NCI-H2029 (cell line): Measurements from ENCODE around the gene CFAP74.

Experiments
- DNase-seq: peaks from one replicate; lab custom pipeline; 2025; lab: John Stamatoyannopoulos, UW

The CFAP74 gene

GRCh38 chr1:2039251-2039650, 35.7 kb upstream of the CFAP74 start:
- DNase-seq, result no peak

GRCh38 chr1:2038229-2038628, 34.6 kb upstream of the CFAP74 start:
- no peak for DNase-seq

- DNase-seq, result no peak
These were observed 33.9 kb upstream of the CFAP74 start for GRCh38 chr1:2037314-2037979.

- no peak for DNase-seq
These were observed 32.7 kb upstream of the CFAP74 start for GRCh38 chr1:2036287-2036686.

GRCh38 chr1:2033165-2033564, 29.6 kb upstream of the CFAP74 start:
- no peak for DNase-seq

GRCh38 chr1:2032737-2033136, 29.2 kb upstream of the CFAP74 start:
- no peak for DNase-seq

GRCh38 chr1:2031546-2032540, 28.3 kb upstream of the CFAP74 start:
- DNase-seq, result no peak

GRCh38 chr1:2030076-2030871, 26.7 kb upstream of the CFAP74 start:
- no peak for DNase-seq

- no peak for DNase-seq
These were observed 26.0 kb upstream of the CFAP74 start for GRCh38 chr1:2029561-2029960.

GRCh38 chr1:2028870-2029560, 25.4 kb upstream of the CFAP74 start:
- no peak for DNase-seq

- no peak for DNase-seq
These were observed 24.5 kb upstream of the CFAP74 start for GRCh38 chr1:2027961-2028583.

GRCh38 chr1:2025491-2025981, 21.9 kb upstream of the CFAP74 start:
- no peak for DNase-seq

- no peak for DNase-seq
These were observed 21.3 kb upstream of the CFAP74 start for GRCh38 chr1:2024887-2025286.

- no peak for DNase-seq
These were observed 20.9 kb upstream of the CFAP74 start for GRCh38 chr1:2024451-2024850.

GRCh38 chr1:2023187-2023586, 19.6 kb upstream of the CFAP74 start:
- DNase-seq, result no peak

- no peak for DNase-seq
These were observed 18.6 kb upstream of the CFAP74 start for GRCh38 chr1:2022063-2022770.

- DNase-seq, result no peak
These were observed 18.0 kb upstream of the CFAP74 start for GRCh38 chr1:2021550-2021949.

GRCh38 chr1:2020310-2020655, 16.7 kb upstream of the CFAP74 start:
- no peak for DNase-seq

GRCh38 chr1:2019571-2020309, 16.2 kb upstream of the CFAP74 start:
- DNase-seq, result no peak

- no peak for DNase-seq
These were observed 15.6 kb upstream of the CFAP74 start, which contains the start of gene GABRD for GRCh38 chr1:2019172-2019543. GABRD (plus strand) TSS chr1:2019345; CDS start chr1:2019424, 79 bp downstream.
